Measurements from ENCODE around the gene CXCL12.

CXCL12 gene

GRCh38 chr10:44354771-44355170 lies 30.1 kb downstream of the CXCL12 start:
- TF ChIP-seq, protein P1, sequence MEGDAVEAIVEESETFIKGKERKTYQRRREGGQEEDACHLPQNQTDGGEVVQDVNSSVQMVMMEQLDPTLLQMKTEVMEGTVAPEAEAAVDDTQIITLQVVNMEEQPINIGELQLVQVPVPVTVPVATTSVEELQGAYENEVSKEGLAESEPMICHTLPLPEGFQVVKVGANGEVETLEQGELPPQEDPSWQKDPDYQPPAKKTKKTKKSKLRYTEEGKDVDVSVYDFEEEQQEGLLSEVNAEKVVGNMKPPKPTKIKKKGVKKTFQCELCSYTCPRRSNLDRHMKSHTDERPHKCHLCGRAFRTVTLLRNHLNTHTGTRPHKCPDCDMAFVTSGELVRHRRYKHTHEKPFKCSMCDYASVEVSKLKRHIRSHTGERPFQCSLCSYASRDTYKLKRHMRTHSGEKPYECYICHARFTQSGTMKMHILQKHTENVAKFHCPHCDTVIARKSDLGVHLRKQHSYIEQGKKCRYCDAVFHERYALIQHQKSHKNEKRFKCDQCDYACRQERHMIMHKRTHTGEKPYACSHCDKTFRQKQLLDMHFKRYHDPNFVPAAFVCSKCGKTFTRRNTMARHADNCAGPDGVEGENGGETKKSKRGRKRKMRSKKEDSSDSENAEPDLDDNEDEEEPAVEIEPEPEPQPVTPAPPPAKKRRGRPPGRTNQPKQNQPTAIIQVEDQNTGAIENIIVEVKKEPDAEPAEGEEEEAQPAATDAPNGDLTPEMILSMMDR (IDR thresholded peaks at IDR 0.05; ENCODE audit: insufficient read depth, missing control alignments) = no peak
- FAIRE-seq (no peak), DNase-seq (ENCODE audit: insufficient read length, low spot score) (no peak)

DNA sequence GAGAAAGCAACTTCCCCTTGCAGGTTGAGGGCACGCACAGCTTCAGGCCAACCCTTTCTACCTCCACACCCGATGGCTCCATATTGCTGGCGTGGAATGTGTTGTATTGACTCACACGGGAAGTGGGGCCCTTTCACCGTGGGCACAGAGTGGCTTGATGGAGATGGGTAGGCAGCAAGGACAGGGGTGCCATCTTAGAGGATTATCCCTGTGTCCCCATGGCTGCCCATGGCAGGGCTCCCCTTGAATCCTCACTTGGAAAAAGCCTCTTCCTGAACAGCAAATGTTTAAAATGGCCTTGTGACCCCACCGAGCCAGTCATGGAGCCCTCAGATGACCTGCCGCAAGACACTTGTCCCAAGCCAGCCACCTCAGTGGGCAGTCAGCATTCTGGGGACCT lies 31.2 kb downstream of the CXCL12 start:
- TF ChIP-seq, protein P1 (IDR thresholded peaks at IDR 0.05; ENCODE audit: insufficient read depth, missing control alignments) = no peak
- FAIRE-seq = no peak
- DNase-seq (ENCODE audit: insufficient read length, low spot score) = no peak

- FAIRE-seq (no peak), DNase-seq (ENCODE audit: insufficient read length, low spot score) (no peak)
- TF ChIP-seq, protein P1 (IDR thresholded peaks at IDR 0.05; ENCODE audit: insufficient read depth, missing control alignments) = no peak
These were observed 31.8 kb downstream of the CXCL12 start for GRCh38 chr10:44353128-44353390.

- TF ChIP-seq, protein P1 (IDR thresholded peaks at IDR 0.05; ENCODE audit: insufficient read depth, missing control alignments) = no peak
- DNase-seq (ENCODE audit: insufficient read length, low spot score) = no peak
- FAIRE-seq = no peak
These were observed 32.4 kb downstream of the CXCL12 start for GRCh38 chr10:44352316-44353127.

DNA sequence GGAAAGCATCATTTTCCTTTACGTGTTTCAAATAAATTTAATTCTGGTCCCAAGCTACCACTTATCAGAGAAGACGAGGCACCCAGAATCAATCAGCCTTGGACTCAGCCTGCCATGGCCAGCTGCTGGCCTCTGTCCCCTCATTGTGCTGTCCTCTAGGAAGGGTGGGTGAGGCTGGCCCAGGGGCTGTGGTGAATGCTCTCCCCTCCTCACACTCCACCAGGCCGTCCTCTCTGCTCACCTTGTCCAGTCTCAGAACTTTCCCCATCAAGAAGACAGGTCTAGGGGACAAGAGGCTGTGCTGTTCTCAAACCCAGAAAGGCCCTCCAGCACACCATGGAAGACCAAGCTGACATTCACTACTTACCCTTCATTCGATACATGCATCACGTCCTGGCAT lies 36.4 kb downstream of the CXCL12 start:
- DNase-seq (ENCODE audit: insufficient read length, low spot score) (no peak), FAIRE-seq (no peak)
- TF ChIP-seq, protein P1 (IDR thresholded peaks at IDR 0.05; ENCODE audit: insufficient read depth, missing control alignments) = no peak

DNA sequence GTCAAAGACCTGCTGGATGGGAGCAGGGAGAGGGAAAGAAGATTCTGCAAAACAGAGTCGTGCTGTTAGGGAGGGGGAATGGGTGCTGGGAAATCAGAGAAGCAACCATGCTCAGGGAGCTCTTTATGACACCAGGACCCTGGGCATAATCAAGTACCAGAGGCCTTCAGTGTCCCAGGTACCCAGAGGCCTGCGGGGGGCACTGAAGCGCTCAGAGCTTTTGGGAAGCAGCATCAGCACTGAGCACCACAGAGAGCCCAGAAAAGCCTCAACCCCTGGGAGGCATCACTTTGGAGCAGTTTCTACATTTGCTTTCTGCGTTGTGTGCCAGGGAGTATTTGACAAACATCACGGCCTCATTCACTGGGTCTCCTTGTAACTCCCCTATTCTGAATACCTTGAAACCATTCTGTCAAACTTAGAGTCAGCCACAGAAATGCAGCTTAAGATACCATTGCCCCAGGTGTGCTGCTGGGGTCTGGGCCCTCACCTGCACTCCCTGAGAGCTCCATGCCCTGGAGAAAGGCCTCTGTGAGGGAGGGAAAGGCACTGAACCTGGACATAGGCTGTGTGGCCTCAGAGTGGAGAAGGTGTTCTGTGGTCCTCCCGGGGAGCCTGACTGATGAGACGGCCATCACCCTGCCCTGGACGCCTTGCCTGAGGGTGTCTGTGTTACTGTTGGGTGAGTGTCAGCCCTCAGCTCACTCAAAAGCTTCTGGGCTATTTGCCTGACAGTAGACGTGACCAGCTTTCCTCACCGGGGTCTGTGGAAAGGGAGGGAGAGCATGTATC lies 37.1 kb downstream of the CXCL12 start:
- TF ChIP-seq, protein P1 (IDR thresholded peaks at IDR 0.05; ENCODE audit: insufficient read depth, missing control alignments) = no peak
- FAIRE-seq (no peak), DNase-seq (ENCODE audit: insufficient read length, low spot score) (no peak)

- FAIRE-seq = no peak
- TF ChIP-seq, protein P1 (IDR thresholded peaks at IDR 0.05; ENCODE audit: insufficient read depth, missing control alignments) = no peak
- DNase-seq (ENCODE audit: insufficient read length, low spot score) = no peak
These were observed 40.2 kb downstream of the CXCL12 start for GRCh38 chr10:44344727-44345126.
